GM12878 (cell line): Measurements from ENCODE around the gene DICER1. TPM values are rescaled to one million over a fixed set of nuclear protein-coding genes. Genes with fewer than 3 reads are reported as not detected.

ENCODE experiments used
- ATAC-seq: fragments of 200-7000 bp; cut with Tn5 transposase; 3 replicates; pipeline ENCODE4 v1.9.1; 2020; ENCODE audit warnings: mild to moderate bottlenecking, moderate library complexity
- BruUV-seq: library from RNA; stranded (reverse); fragments of 400-500 nt; replicated peaks from 2 replicates; lab custom pipeline; 2021; lab: Mats Ljungman, UMichigan
- CTCF ChIA-PET: fragments of 300-600 bp; sonication (Branson Sonifier 250); formaldehyde crosslinking; extraction: SDS; loops from one replicate; lab custom pipeline; 2021; ENCODE audit warnings: inconsistent platforms; lab: Yijun Ruan, JAX
- POLR2A ChIA-PET: fragments of 350-600 bp; formaldehyde crosslinking; extraction: SDS; loops from one replicate; lab custom pipeline; 2021; ENCODE audit warnings: inconsistent platforms; lab: Charles Lee
- RAD21 ChIA-PET: fragments of 300-600 bp; sonication (Branson Sonifier 250); formaldehyde crosslinking; loops from one replicate; lab custom pipeline; 2023; ENCODE audit warnings: antibody characterized with exemption; ENCODE audit not compliant: unreplicated experiment; lab: Charles Lee
- SMC1A ChIA-PET: fragments of 300-600 bp; sonication (Branson Sonifier 250); formaldehyde crosslinking; loops from one replicate; lab custom pipeline; 2023; ENCODE audit not compliant: unreplicated experiment, uncharacterized antibody; lab: Charles Lee
- DNase-seq: peaks from one replicate; pipeline ENCODE4 v3.0.0-alpha.2; 2011; ENCODE audit warnings: low read depth, low spot score
- FAIRE-seq: peaks from 3 replicates; lab custom pipeline; 2011; peaks lifted over from hg19 to GRCh38; lab: Jason Lieb, UNC
- H2AFZ ChIP-seq: 2 replicates; pipeline ENCODE4 v1.6.0; 2011; ENCODE audit warnings: low read depth, low read length, control low read depth; ENCODE audit not compliant: control insufficient read depth
- H3K27ac ChIP-seq: 2 replicates; pipeline ENCODE4 v1.5.1; 2011; ENCODE audit warnings: control low read depth; ENCODE audit not compliant: control insufficient read depth, insufficient read depth
- H3K27me3 ChIP-seq, 2 experiments: replicated peaks in 1 of 2; 2 replicates each; pipeline versions ENCODE4 v1.6.0 to v1.6.1; 2011; ENCODE audit warnings: low read length in 1 of 2; ENCODE audit not compliant: control insufficient read depth in 2 of 2, insufficient read depth in 2 of 2
- H3K36me3 ChIP-seq, 2 experiments: 2 replicates each; pipeline ENCODE4 v1.5.1; 2011; ENCODE audit warnings: low read length in 1 of 2; ENCODE audit not compliant: control insufficient read depth in 2 of 2, insufficient read depth in 2 of 2
- H3K4me1 ChIP-seq: 2 replicates; pipeline ENCODE4 v1.6.1; 2011; ENCODE audit warnings: mild to moderate bottlenecking, low read length, moderate library complexity, mixed read lengths; ENCODE audit not compliant: control insufficient read depth, insufficient read depth
- H3K4me2 ChIP-seq: 2 replicates; pipeline ENCODE4 v1.6.0; 2011; ENCODE audit warnings: control low read depth; ENCODE audit not compliant: control insufficient read depth, insufficient read depth
- H3K4me3 ChIP-seq: fragments of 200-600 bp; sonication (generic); 2 replicates; pipeline ENCODE4 v1.5.1; 2016
- H3K79me2 ChIP-seq: 2 replicates; pipeline ENCODE4 v1.6.0; 2011; ENCODE audit warnings: low read length; ENCODE audit not compliant: control insufficient read depth, insufficient read depth
- H3K9ac ChIP-seq: 2 replicates; pipeline ENCODE4 v1.8.0; 2011; ENCODE audit warnings: low read length, control low read depth, mixed read lengths; ENCODE audit not compliant: control insufficient read depth, insufficient read depth
- H3K9me3 ChIP-seq: replicated peaks from 3 replicates; pipeline ENCODE4 v1.5.1; 2011; ENCODE audit warnings: mild to moderate bottlenecking, low read length; ENCODE audit not compliant: control insufficient read depth, insufficient read depth
- H4K20me1 ChIP-seq: 2 replicates; pipeline ENCODE4 v1.6.0; 2011; ENCODE audit not compliant: control insufficient read depth, insufficient read depth
- CHD4 ChIP-seq: fragments of 200-600 bp; sonication (generic); IDR thresholded peaks from 2 replicates; pipeline ENCODE4 v1.6.1; 2016; ENCODE audit warnings: mild to moderate bottlenecking
- EED ChIP-seq: sonication (generic); IDR thresholded peaks from 2 replicates; pipeline ENCODE4 v1.6.1; 2016; ENCODE audit warnings: antibody characterized with exemption, low read depth
- EP300 ChIP-seq, 2 experiments: fragments of 150-350 bp in 1 of 2; IDR thresholded peaks; 2 replicates each; pipeline ENCODE4 v1.6.1; 2011 to 2012; ENCODE audit warnings: low read depth in 2 of 2, low read length in 2 of 2, borderline replicate concordance in 1 of 2, improper control_type of control experiment in 1 of 2, inconsistent platforms in 1 of 2; ENCODE audit not compliant: control insufficient read depth in 1 of 2
- IKZF2 ChIP-seq, 2 experiments: fragments of 450-650 bp; IDR thresholded peaks; 2 replicates each; pipeline ENCODE4 v1.6.1; 2017; ENCODE audit warnings: mild to moderate bottlenecking in 2 of 2, moderate library complexity in 2 of 2
- KAT2A ChIP-seq: conservative IDR thresholded peaks from 2 replicates; pipeline ENCODE4 v1.6.1; 2011; ENCODE audit warnings: low read depth, low read length; ENCODE audit not compliant: control insufficient read depth
- KDM1A ChIP-seq: fragments of 200-600 bp; sonication (generic); IDR thresholded peaks from 2 replicates; pipeline ENCODE4 v1.6.1; 2016; ENCODE audit warnings: borderline replicate concordance
- NFXL1 ChIP-seq: fragments of 450-650 bp; IDR thresholded peaks from 2 replicates; pipeline ENCODE4 v1.6.1; 2017; ENCODE audit warnings: antibody characterized with exemption, mild to moderate bottlenecking, borderline replicate concordance
- NKRF ChIP-seq: fragments of 450-650 bp; conservative IDR thresholded peaks from 2 replicates; pipeline ENCODE4 v1.6.1; 2017; ENCODE audit warnings: mild to moderate bottlenecking, moderate library complexity
- RELB ChIP-seq: fragments of 450-650 bp; IDR thresholded peaks from 2 replicates; pipeline ENCODE4 v1.6.1; 2017; ENCODE audit warnings: low read depth, mild to moderate bottlenecking, moderate library complexity
- SMC3 ChIP-seq: IDR thresholded peaks from 2 replicates; pipeline ENCODE4 v1.6.1; 2011; ENCODE audit warnings: low read length, improper control_type of control experiment, borderline replicate concordance
- USF2 ChIP-seq: IDR thresholded peaks from 2 replicates; pipeline ENCODE4 v1.6.1; 2011; ENCODE audit warnings: low read depth, low read length, improper control_type of control experiment, borderline replicate concordance
- ZNF687 ChIP-seq: fragments of 450-650 bp; IDR thresholded peaks from 2 replicates; pipeline ENCODE4 v1.6.1; 2017; ENCODE audit warnings: mild to moderate bottlenecking, moderate library complexity
- ZSCAN29 ChIP-seq: fragments of 450-650 bp; IDR thresholded peaks from 2 replicates; pipeline ENCODE4 v1.6.1; 2017; ENCODE audit warnings: mild to moderate bottlenecking, moderate library complexity
- WGBS: methylation state at CpG from one replicate; pipeline ENCODE4 v1.1.6; 2016; ENCODE audit warnings: low lambda C conversion rate; ENCODE audit not compliant: insufficient replicate concordance, insufficient coverage; ENCODE audit errors: missing lambda C conversion rate; 5-methylcytosine and 5-hydroxymethylcytosine counted together
- in situ Hi-C: fragments of 300-500 bp; cut with MboI; formaldehyde crosslinking; loops from 9 replicates; pipeline ENCODE4 v1.14.3; 2018; ENCODE audit warnings: mixed read lengths
- intact Hi-C: fragments of 100-400 bp; cut with micrococcal nuclease; formaldehyde crosslinking; loops from one replicate; pipeline ENCODE4 v1.14.2; 2022; ENCODE audit not compliant: unreplicated experiment
- polyA plus RNA-seq, 11 experiments: library from polyadenylated mRNA; depleted of rRNA in 4 of 11; unstranded in 6 of 11; stranded (reverse) in 5 of 11; fragments of >200 nt; fragmentation: Nextera tagmentation in 4 of 11; fragmentation: Illumina TruSeq in 1 of 11; extraction: Ambion mirVana in 4 of 11; extraction: Trizol in 1 of 11; gene quantifications; 1 replicate in 1 of 11; 2 replicates in 10 of 11; pipeline versions ENCODE4 v1.2.1 to v1.2.3, GENCODE V29; 2011 to 2016; ENCODE audit warnings: inconsistent platforms in 2 of 11, missing spikeins in 2 of 11, low read depth in 1 of 11
- total RNA-seq, 4 experiments: library from RNA; depleted of rRNA in 3 of 4; stranded (reverse); fragments of >200 nt in 3 of 4; fragmentation: Illumina TruSeq in 1 of 4; extraction: Trizol in 1 of 4; gene quantifications; 2 replicates each; pipeline versions ENCODE4 v1.2.1 to v1.2.3, GENCODE V29; 2013 to 2021

DICER1 gene
- total and polyA plus RNA-seq, 10 of the 15 experiments (the other 5 are each of a cell fraction or from before 2014, with no cell fraction given), result 6.8 to 70.8 (median 37.1) TPM

GRCh38 chr14:95097385-95097784, 59.9 kb downstream of the DICER1 start:
- 95% methylated on average over 2 of the region's 2 CpGs for WGBS
- Histone ChIP-seq H3K9ac (no peak overlapping the region), H3K4me3 (no peak overlapping the region), H3K27me3 (no peaks in the 10 kb centered on the region), H3K9me3 (no peaks in the 10 kb centered on the region), H3K4me2 (no peak overlapping the region), H3K36me3 (peaks cover 8 to 14% of the 10 kb centered on the region in 2 experiments; a peak in 3 of 4 replicates), H3K27ac (no peak overlapping the region), H2AFZ (no peak overlapping the region), H4K20me1 (no peaks in the 10 kb centered on the region), H3K79me2 (no peaks in the 10 kb centered on the region; the same call in 1 of the 2 replicates), H3K4me1 (no peaks in the 10 kb centered on the region)
- ChIA-PET RAD21 (no interaction called here), SMC1A (interaction anchor here (1.0 to 1.5 kb wide), 3 partner anchors 10 to 22 kb away, joined by 4 to 6 read pairs (median 4); no protein-coding TSS in a partner anchor), POLR2A (no interaction called here), CTCF (interaction anchor here (1.0 kb wide), 1 partner anchor 409 kb away, joined by 3 read pairs; no protein-coding TSS in a partner anchor)
- ATAC-seq, result no peak
- BruUV-seq, result no TSS peak
- no peak for FAIRE-seq
- intact Hi-C loops, result loop anchor here (10.0 kb wide), 1 partner anchor 413 kb away; no protein-coding TSS in a partner anchor
- in situ Hi-C loops, result no loop called here
- TF ChIP-seq EP300 (IDR thresholded peaks at IDR 0.05; ENCODE audit: borderline replicate concordance in 1 of 2, control insufficient read depth in 1 of 2, low read depth in 2 of 2, low read length in 2 of 2) (no peak), ZSCAN29 (no peak), KAT2A (no peak), IKZF2 (IDR thresholded peaks at IDR 0.05) (no peak), RELB (no peak), EED (no peak), NFXL1 (no peak), KDM1A (no peak), ZNF687 (no peak), CHD4 (no peak), SMC3 (no peak), NKRF (no peak), USF2 (no peak)
- DNase-seq, result no peak
